Upper lobe of left lung (tissue), 6 donors: Measurements from ENCODE around the gene TMEM52. TPM values are rescaled to one million over a fixed set of nuclear protein-coding genes. Genes with fewer than 3 reads are reported as not detected.
A peak's percentile ranks its signal among the peaks of the same experiment; 100 is the strongest.

ENCODE experiments used
- ATAC-seq, 2 donors: fragments of 200-7000 bp; cut with Tn5 transposase; one replicate each; pipeline ENCODE4 v1.9.1; 2022; ENCODE audit warnings: mild to moderate bottlenecking in 2 of 2, moderate library complexity in 2 of 2; ENCODE audit not compliant: low FRiP score in 2 of 2
- DNase-seq, 2 donors: peaks; one replicate each; pipeline ENCODE4 v3.0.0-alpha.2; 2019 to 2020
- H3K27ac ChIP-seq, 4 donors: fragments of 200-600 bp; sonication (generic); one replicate each; pipeline ENCODE4 v1.5.1; 2016 to 2019
- H3K27me3 ChIP-seq, 4 donors: fragments of 200-600 bp; sonication (generic); one replicate each; pipeline ENCODE4 v1.5.1; 2017 to 2019
- H3K36me3 ChIP-seq, 4 donors: fragments of 200-600 bp; sonication (generic); one replicate each; pipeline ENCODE4 v1.5.1; 2016 to 2019
- H3K4me1 ChIP-seq, 4 donors: fragments of 200-600 bp; sonication (generic); one replicate each; pipeline ENCODE4 v1.5.1; 2018 to 2019
- H3K4me3 ChIP-seq, 4 donors: fragments of 200-600 bp; sonication (generic); one replicate each; pipeline ENCODE4 v1.5.1; 2017 to 2019; ENCODE audit warnings: mild to moderate bottlenecking in 2 of 4, moderate library complexity in 1 of 4
- H3K9me3 ChIP-seq, 4 donors: fragments of 200-600 bp; sonication (generic); one replicate each; pipeline ENCODE4 v1.5.1; 2018 to 2019
- EP300 ChIP-seq, 4 donors: sonication (generic); formaldehyde crosslinking; IDR thresholded peaks; one replicate each; pipeline ENCODE4 v1.5.1; 2017; ENCODE audit warnings: antibody characterized with exemption in 4 of 4, control low read depth in 2 of 4
- POLR2A ChIP-seq, 4 donors: fragments of 450-650 bp; IDR thresholded peaks; one replicate each; pipeline ENCODE4 v1.5.1; 2016 to 2017; ENCODE audit warnings: antibody characterized with exemption in 4 of 4, mild to moderate bottlenecking in 2 of 4
- POLR2AphosphoS5 ChIP-seq, 2 donors: sonication (generic); formaldehyde crosslinking; IDR thresholded peaks; one replicate each; pipeline ENCODE4 v1.5.1; 2017; ENCODE audit warnings: antibody characterized with exemption in 2 of 2
- WGBS, 2 donors: methylation state at CpG; one replicate each; pipeline ENCODE4 v1.1.5; 2017 to 2018; 5-methylcytosine and 5-hydroxymethylcytosine counted together
- total RNA-seq, 6 donors: library from RNA; depleted of rRNA in 4 of 6; stranded (reverse); fragments of >200 nt in 4 of 6; gene quantifications; one replicate each; pipeline versions ENCODE4 v1.1.0 to v1.2.1, GENCODE V29; 2016 to 2021
- TF ChIP-seq, protein P1 (sequence below), 6 experiments: fragments of 450-650 bp in 4 of 6; fragments of 200-600 bp in 2 of 6; sonication (generic) in 2 of 6; IDR thresholded peaks; one replicate each; pipeline ENCODE4 v1.5.1; 2016 to 2019; ENCODE audit warnings: antibody characterized with exemption in 6 of 6
- donor health status: DM: no; HTN: no; CAD: no; lungs with moderate emphysema.
- donor health status: DM: no; HTN: yes; CAD: no; lungs with severe emphysema.

The TMEM52 gene
- total RNA-seq, 6 donors from 2014 or later = 0.59 to 3.8 (median 2.7) TPM; not detected in 1

DNA sequence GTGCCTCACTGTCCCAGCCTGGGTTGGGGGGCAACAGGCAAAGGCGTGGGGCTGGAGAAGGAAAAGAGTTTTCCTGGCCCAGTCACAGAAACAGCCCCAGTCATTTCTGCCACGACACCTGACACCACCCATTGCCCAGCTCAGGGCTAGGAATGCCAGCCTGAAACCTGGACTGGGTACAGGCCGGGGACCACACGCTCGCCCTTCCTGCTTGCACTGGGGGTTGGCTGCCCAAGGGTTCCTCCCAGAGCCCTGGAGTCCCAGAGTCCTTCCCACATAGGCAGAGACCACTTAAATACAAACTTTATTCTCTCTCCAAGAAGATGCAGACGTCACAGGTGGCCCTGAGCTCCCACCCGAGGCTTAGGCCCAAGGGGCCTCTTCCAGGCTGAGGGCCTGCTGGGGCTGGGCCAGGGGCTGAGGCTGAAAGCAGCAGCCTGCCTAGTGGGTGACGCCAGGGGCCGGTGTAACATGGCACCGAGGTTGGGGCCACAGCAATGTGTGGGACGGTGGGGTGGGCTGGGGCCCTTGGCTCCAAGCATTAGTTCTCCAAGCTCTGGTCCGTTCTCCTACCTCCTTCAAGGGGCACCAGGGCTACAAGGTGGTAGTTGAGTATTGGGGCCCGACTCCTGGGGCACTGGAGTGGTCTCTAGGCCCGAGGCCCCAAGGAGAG, 1.6 kb downstream of the TMEM52 start:
- ATAC-seq (no peak), DNase-seq (peak in 1 of 2 donors; percentile 69)
- H3K27me3 ChIP-seq = no peaks in the 10 kb centered on the region
- H3K9me3 ChIP-seq = no peaks in the 10 kb centered on the region
- H3K4me3 ChIP-seq = no peak overlapping the region
- no peak overlapping the region for H3K27ac ChIP-seq
- H3K4me1 ChIP-seq = peaks cover 14 to 22% (median 16%) of the 10 kb centered on the region in 4 donors
- TF ChIP-seq POLR2AphosphoS5 (IDR thresholded peaks at IDR 0.05) = no peak
- no peak for TF ChIP-seq POLR2A (IDR thresholded peaks at IDR 0.05)
- no peak for TF ChIP-seq EP300 (IDR thresholded peaks at IDR 0.05)
- TF ChIP-seq, protein P1, sequence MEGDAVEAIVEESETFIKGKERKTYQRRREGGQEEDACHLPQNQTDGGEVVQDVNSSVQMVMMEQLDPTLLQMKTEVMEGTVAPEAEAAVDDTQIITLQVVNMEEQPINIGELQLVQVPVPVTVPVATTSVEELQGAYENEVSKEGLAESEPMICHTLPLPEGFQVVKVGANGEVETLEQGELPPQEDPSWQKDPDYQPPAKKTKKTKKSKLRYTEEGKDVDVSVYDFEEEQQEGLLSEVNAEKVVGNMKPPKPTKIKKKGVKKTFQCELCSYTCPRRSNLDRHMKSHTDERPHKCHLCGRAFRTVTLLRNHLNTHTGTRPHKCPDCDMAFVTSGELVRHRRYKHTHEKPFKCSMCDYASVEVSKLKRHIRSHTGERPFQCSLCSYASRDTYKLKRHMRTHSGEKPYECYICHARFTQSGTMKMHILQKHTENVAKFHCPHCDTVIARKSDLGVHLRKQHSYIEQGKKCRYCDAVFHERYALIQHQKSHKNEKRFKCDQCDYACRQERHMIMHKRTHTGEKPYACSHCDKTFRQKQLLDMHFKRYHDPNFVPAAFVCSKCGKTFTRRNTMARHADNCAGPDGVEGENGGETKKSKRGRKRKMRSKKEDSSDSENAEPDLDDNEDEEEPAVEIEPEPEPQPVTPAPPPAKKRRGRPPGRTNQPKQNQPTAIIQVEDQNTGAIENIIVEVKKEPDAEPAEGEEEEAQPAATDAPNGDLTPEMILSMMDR (IDR thresholded peaks at IDR 0.05) = no peak
- no peaks in the 10 kb centered on the region for H3K36me3 ChIP-seq
- WGBS, 2 donors = 90 to 98% methylated on average over 9 to 12 of the region's 14 CpGs

DNA sequence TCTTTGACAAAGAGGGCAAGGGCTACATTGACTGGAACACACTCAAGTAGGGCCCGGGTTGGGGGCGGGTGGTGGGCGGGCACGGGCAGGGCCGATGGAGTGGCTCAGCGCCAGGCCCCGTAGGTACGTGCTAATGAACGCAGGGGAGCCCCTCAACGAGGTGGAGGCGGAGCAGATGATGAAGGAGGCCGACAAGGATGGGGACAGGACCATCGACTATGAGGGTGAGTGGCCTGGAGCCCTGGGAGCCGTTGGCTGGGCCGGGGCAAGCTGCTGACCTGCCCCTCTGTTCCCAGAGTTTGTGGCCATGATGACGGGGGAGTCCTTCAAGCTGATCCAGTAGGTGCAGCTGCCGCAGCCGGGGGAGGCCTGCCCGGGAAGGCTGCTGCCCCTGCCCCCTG, 2.2 kb downstream of the TMEM52 start:
- H3K36me3 ChIP-seq = no peaks in the 10 kb centered on the region
- peaks cover 14 to 22% (median 16%) of the 10 kb centered on the region in 4 donors for H3K4me1 ChIP-seq
- H3K9me3 ChIP-seq = no peaks in the 10 kb centered on the region
- DNase-seq = peak in 1 of 2 donors; percentile 69
- WGBS, 2 donors = 68 to 72% methylated on average over 18 of the region's 19 CpGs
- no peak overlapping the region for H3K4me3 ChIP-seq
- ATAC-seq = no peak
- no peak overlapping the region for H3K27ac ChIP-seq
- no peak for TF ChIP-seq EP300 (IDR thresholded peaks at IDR 0.05)
- TF ChIP-seq POLR2AphosphoS5 (IDR thresholded peaks at IDR 0.05) = no peak
- TF ChIP-seq, protein P1 (IDR thresholded peaks at IDR 0.05) = no peak
- no peak for TF ChIP-seq POLR2A (IDR thresholded peaks at IDR 0.05)
- H3K27me3 ChIP-seq = no peaks in the 10 kb centered on the region

DNA sequence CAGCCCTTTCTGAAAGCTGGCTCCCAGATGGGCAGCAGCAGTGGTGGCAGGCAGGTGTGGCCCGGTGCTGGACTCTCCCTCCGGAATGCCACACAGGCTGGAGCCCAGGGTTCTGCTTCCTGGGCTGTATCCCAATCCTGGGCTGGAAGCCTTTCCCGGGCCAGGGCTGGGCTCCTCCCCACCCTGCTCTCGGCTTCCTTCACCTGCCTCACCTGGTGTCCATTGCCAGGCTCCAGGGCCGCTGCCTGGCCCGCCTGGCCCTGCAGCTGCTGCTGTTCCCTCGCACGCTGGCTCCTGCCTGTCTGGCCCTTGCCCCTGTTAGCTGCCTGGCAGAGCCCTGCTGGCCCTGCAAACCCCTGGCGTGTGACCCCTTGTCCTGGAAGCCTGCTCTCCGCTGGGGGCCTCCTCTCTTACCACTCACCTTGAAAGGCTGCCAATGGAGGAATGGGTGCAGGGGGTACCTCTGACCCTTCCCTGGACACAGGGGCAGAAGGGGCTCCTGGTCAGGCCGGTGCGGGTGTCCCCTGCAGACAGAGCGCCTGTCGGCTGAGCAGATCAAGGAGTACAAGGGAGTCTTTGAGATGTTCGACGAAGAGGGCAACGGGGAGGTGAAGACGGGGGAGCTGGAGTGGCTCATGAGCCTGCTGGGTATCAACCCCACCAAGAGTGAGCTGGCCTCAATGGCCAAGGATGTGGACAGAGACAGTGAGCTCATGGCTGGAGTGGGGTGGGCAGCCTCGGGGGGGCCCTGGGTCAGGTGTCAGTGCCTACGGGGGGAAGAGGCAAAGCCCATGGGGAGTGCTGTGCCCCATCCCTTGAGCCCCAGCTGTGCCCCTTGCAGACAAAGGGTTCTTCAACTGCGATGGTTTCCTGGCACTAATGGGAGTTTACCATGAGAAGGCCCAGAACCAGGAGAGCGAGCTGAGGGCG, 2.9 kb downstream of the TMEM52 start:
- no peak for TF ChIP-seq POLR2AphosphoS5 (IDR thresholded peaks at IDR 0.05)
- no peak for TF ChIP-seq EP300 (IDR thresholded peaks at IDR 0.05)
- TF ChIP-seq, protein P1 (IDR thresholded peaks at IDR 0.05) = no peak
- no peak for TF ChIP-seq POLR2A (IDR thresholded peaks at IDR 0.05)
- DNase-seq = peak in 1 of 2 donors; percentile 72
- H3K4me1 ChIP-seq = peaks cover 14 to 22% (median 16%) of the 10 kb centered on the region in 4 donors
- H3K9me3 ChIP-seq = no peaks in the 10 kb centered on the region
- no peak for ATAC-seq
- no peaks in the 10 kb centered on the region for H3K36me3 ChIP-seq
- H3K27ac ChIP-seq = no peak overlapping the region
- 87 to 92% methylated on average over 10 to 20 of the region's 23 CpGs for WGBS, 2 donors
- H3K4me3 ChIP-seq = no peak overlapping the region
- H3K27me3 ChIP-seq = no peaks in the 10 kb centered on the region

DNA sequence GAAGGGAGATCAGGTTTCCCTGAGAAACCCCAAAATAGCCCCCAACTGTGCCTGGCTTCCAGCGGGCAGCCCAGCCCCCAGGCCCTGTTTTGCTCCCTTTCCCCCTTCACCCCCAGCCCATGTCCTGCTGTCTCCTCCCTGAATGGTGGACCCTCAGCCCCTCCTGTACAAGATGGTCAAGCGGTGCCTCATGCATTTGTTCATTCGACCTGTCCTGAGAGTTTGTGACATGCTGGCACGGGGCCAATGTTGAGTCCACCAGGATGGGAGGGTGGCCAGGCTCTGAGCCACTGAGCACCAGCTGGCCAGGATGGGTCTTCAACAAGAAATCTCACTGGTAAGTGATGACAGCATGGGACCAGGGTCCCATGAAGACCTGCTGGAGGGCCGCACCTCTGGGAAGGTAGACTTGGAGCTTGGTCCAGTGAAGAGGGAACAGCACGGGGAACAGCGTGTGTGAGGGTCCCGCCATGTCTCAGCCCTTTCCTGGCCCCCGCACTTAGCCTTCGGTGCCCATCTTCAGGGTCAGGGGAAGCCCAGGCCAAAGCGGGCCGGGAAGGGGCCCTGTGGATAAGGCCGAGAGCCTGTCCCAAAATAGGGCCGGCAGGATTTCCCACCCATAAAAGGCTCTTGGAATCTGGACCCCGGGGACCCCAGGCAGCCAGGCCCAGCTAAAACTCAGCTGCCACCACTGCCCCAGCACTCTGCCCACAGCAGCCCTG, 3.9 kb downstream of the TMEM52 start, which contains the start of gene CALML6:
Gene CALML6 (plus strand): TSS at position 290 of the 722 bp plus-strand sequence. CDS start 21 bp downstream, at position 311.
- WGBS, 2 donors = 75 to 90% methylated on average over 8 to 15 of the region's 15 CpGs
- no peak for TF ChIP-seq POLR2A (IDR thresholded peaks at IDR 0.05)
- peaks cover 14 to 22% (median 16%) of the 10 kb centered on the region in 4 donors for H3K4me1 ChIP-seq
- H3K36me3 ChIP-seq = no peaks in the 10 kb centered on the region
- H3K9me3 ChIP-seq = no peaks in the 10 kb centered on the region
- no peaks in the 10 kb centered on the region for H3K27me3 ChIP-seq
- H3K27ac ChIP-seq = no peak within 1 kb of the TSS
- ATAC-seq (no peak), DNase-seq (peak in 1 of 2 donors; percentile 50)
- no peak within 1 kb of the TSS for H3K4me3 ChIP-seq
